ENCODE data around the gene TTN. TPM values are rescaled to one million over a fixed set of nuclear protein-coding genes. Genes with fewer than 3 reads are reported as not detected.

Gene TTN
- total RNA-seq, 1 donor from 2014 or later: under 0.01 TPM

DNA sequence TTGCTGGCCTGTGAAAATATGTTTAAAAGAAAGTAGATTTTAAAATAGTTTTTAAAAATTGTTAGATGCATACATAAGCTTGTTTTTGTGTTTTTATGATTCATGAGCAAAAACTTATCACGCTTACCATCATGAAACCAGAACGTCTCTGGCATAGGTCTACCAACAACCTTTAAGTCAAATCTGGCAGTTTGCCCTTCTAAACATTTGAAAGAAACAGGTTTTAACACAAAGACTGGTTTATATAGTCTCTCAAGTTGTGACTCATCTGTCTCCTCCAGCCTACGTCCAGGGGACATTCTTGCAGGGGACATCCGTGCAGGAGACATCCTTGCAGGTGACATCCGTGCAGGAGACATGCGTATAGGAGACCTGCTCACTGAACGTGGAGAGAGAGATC lies 29.6 kb downstream of the TTN start:
- FAIRE-seq: no peak
- H3K36me3 ChIP-seq (ENCODE audit: control insufficient read depth, insufficient read depth, low read length): no peaks in the 10 kb centered on the region

DNA sequence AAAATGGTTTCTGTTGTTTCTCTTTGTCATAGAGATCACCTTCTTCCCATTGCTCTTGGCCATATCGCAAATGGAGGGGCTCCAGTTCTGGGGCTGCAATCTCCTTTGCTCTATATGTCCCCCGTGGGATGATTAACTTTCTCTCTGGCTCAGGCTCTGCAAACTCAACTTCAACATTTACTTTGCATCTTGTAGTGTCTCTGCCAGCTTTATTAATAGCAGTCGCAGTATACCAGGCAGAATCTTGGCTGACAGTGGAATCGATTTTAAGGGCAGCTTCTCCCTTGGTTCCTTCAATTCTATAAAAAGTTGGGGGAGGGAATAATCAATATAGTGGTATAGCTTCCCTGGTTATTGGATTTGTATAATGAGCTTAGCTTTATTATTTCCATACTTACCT lies 30.5 kb downstream of the TTN start:
- H3K36me3 ChIP-seq (ENCODE audit: control insufficient read depth, insufficient read depth, low read length): no peaks in the 10 kb centered on the region
- no peak overlapping the region for H3K4me3 ChIP-seq (ENCODE audit: low read depth, low read length)
- H3K27me3 ChIP-seq (ENCODE audit: control insufficient read depth, insufficient read depth, low read length): no peaks in the 10 kb centered on the region
- TF ChIP-seq, protein P1, sequence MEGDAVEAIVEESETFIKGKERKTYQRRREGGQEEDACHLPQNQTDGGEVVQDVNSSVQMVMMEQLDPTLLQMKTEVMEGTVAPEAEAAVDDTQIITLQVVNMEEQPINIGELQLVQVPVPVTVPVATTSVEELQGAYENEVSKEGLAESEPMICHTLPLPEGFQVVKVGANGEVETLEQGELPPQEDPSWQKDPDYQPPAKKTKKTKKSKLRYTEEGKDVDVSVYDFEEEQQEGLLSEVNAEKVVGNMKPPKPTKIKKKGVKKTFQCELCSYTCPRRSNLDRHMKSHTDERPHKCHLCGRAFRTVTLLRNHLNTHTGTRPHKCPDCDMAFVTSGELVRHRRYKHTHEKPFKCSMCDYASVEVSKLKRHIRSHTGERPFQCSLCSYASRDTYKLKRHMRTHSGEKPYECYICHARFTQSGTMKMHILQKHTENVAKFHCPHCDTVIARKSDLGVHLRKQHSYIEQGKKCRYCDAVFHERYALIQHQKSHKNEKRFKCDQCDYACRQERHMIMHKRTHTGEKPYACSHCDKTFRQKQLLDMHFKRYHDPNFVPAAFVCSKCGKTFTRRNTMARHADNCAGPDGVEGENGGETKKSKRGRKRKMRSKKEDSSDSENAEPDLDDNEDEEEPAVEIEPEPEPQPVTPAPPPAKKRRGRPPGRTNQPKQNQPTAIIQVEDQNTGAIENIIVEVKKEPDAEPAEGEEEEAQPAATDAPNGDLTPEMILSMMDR (IDR thresholded peaks at IDR 0.05; ENCODE audit: insufficient read depth, low read length, severe bottlenecking): no peak
- DNase-seq (ENCODE audit: low read depth) (no peak), FAIRE-seq (no peak)

More for the DNA sequence above, 29.6 kb downstream of the TTN start:
- H3K27me3 ChIP-seq (ENCODE audit: control insufficient read depth, insufficient read depth, low read length): no peaks in the 10 kb centered on the region
- no peak for DNase-seq (ENCODE audit: low read depth)
- TF ChIP-seq, protein P1 (IDR thresholded peaks at IDR 0.05; ENCODE audit: insufficient read depth, low read length, severe bottlenecking): no peak
- no peak overlapping the region for H3K4me3 ChIP-seq (ENCODE audit: low read depth, low read length)

DNA sequence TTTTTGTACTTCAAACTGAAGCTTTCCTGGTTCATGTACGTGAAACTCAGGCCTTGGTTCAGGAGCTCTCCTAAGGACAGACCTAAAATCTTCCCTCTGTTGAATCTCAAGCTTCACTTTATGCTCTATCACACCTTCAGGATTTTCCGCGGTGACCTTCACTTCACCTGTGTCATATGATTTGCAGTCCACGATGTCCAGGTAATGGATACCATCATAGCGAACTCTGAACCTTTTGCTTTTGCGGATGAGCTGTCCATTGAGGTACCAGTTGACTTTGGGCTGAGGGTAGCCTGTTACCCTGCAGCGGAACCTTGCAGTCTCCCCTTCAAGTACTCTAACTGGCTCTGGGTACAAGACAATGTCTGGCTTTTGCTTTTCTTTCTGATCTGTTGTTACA lies 31.2 kb downstream of the TTN start:
- Histone ChIP-seq H3K27me3 (ENCODE audit: control insufficient read depth, insufficient read depth, low read length) (no peaks in the 10 kb centered on the region), H3K4me3 (ENCODE audit: low read depth, low read length) (no peak overlapping the region), H3K36me3 (ENCODE audit: control insufficient read depth, insufficient read depth, low read length) (no peaks in the 10 kb centered on the region)
- FAIRE-seq (no peak), DNase-seq (ENCODE audit: low read depth) (no peak)
- TF ChIP-seq, protein P1 (IDR thresholded peaks at IDR 0.05; ENCODE audit: insufficient read depth, low read length, severe bottlenecking): no peak

DNA sequence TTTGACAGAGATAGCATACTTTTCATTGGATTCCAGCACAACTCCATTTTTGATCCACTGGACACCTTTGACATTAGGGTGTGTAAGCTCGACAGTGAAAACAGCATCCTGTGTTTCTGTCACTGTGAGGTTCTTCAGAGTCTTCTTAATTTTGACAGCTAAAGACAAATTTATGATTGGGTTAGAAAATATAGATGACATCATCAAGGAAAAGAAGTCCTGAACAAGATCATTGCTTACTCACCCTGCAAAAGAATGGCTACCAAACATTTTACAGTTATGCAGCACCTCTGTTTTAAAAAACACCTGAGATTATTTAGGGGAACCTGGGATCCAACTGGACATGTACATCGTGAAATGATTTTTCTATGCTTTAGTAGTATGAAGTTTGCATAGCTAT lies 36.7 kb downstream of the TTN start:
- Histone ChIP-seq H3K36me3 (ENCODE audit: control insufficient read depth, insufficient read depth, low read length) (no peaks in the 10 kb centered on the region), H3K27me3 (ENCODE audit: control insufficient read depth, insufficient read depth, low read length) (peaks cover 5% of the 10 kb centered on the region), H3K4me3 (ENCODE audit: low read depth, low read length) (no peak overlapping the region)
- TF ChIP-seq, protein P1 (IDR thresholded peaks at IDR 0.05; ENCODE audit: insufficient read depth, low read length, severe bottlenecking): no peak
- FAIRE-seq (no peak), DNase-seq (ENCODE audit: low read depth) (no peak)

DNA sequence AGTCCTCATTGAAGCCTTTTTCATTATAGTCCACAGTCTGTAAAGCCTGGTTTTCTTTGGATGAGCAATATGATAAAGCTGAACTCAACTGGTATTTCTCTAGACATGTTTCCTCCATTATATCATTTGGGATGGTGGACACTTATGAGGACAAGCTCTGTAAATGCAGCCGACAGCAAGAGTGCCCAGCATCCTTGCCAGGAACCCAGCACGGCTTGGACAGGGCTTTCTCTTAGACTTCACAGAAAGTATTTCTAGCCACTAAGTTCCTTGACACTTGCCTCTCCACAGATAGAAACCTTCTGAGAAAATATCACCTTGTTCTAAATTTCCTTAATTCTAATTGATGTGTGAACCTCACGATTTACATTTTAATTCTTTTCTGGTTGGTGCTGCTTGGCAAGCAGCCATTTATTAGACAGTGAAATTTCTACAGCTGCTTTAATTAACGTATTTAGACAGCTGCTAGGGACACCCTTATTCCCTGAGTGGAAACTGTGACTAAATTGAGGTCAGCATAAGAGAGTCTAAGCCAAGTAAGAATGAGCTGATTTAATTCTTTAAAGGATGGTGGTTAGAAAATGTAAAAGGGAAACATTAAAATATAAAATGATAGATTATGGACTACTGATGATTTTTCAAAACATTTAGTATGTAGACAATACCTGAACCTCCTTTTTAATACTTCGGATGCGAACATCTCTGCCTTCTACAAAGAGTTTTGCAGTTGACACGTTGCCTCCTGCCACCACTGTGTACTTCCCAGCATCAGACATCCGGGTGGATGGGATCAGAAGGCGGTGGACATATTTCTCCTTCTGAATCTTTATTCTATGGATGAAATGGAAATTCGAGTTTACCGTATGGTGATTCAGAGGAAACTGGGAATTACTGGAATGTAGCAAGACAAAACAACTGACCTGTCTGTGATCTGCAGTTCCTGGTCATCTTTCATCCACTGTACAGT lies 39.8 kb downstream of the TTN start:
- Histone ChIP-seq H3K36me3 (ENCODE audit: control insufficient read depth, insufficient read depth, low read length) (no peaks in the 10 kb centered on the region), H3K4me3 (ENCODE audit: low read depth, low read length) (no peak overlapping the region), H3K27me3 (ENCODE audit: control insufficient read depth, insufficient read depth, low read length) (peaks cover 5% of the 10 kb centered on the region)
- TF ChIP-seq, protein P1 (IDR thresholded peaks at IDR 0.05; ENCODE audit: insufficient read depth, low read length, severe bottlenecking): no peak
- FAIRE-seq (no peak), DNase-seq (ENCODE audit: low read depth) (no peak)
